NCI-H1105 treated with DMSO at 0.1 percent for 48 hours (cell line): ENCODE measurements around the gene C11orf16.
"Not testable (repeated sequence)": the region's sequence is repeated elsewhere in the genome, so short reads cannot be mapped to it uniquely, and the experiment has no call there.

Experiments used
- DNase-seq: peaks from one replicate; lab custom pipeline; 2025; lab: John Stamatoyannopoulos, UW

Gene C11orf16, protein sequence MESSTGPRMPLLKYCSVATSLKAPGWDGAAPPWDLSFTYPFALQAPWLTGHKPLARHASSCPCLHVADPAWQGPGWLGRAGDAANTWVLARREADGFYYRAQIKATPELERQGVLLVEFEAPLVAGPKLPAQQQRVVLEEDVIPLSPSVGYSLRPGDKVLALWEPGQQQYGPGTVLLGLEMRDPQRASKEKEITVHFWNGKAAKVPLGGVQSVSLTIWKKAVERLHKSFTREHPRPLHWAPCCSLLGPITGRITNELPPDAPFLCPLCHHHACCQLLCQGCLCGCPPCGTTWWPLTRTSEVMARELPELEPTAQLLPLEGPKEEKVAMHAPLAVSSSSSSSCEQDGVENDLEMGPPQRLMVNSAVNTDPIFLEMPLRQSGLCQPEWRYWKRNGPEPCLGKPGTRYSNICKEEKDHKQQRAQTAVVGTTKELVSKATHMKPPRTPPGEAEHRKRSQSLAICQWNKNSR

DNA sequence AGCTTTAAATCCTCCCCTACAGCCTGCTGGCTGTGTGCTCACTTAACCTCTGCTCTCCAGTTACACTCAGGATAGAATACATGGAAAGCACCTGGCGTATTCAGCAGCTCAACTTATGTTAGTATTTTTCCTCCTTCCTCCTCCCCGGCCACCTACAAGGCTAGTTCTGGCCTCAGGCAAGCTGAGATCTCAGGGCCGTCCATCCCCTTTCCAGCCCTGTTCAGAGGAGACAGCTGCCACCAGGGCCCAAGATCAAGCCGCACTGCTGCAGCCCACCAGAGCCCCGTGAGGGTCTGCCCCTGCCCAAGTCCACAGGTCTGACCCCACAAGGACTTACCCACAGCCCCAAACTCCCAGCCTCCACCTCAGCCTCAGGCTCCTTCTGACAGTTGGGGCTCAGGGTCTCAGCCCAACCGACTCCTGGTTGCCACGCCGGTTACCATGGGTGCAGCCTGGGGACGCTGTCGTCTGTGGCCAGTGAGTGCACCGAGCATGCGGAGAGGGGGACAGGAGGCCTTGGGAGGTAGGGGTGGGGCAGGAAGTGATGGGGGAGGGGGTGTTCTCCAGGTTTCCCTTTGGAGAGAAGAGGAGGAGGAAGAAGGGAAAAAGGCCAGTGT is at the start of gene C11orf16:
Gene C11orf16 (minus strand): TSS at position 384 of the 617 bp plus-strand sequence. CDS start 639 bp downstream, outside the sequence.
- no peak for DNase-seq

DNA sequence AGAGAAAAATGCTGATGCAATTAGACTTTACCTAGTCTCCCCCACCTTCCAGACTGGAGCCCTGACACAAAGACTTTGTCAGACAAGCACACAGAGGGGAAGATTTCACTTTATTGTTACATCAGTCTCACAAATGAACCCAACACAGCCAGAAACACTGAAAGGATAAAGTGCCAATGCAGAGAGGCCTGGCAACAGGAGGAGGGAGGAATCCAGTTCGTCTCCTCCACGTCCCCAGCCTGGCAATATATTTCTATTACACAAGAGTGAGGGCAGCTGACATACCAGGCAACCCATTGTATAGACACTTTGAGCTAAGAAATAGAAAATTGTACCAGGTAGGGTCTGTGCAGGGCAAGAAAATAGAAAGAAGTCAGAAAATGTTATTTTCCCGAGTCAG is 47.7 kb upstream of the C11orf16 start:
- no peak for DNase-seq

DNA sequence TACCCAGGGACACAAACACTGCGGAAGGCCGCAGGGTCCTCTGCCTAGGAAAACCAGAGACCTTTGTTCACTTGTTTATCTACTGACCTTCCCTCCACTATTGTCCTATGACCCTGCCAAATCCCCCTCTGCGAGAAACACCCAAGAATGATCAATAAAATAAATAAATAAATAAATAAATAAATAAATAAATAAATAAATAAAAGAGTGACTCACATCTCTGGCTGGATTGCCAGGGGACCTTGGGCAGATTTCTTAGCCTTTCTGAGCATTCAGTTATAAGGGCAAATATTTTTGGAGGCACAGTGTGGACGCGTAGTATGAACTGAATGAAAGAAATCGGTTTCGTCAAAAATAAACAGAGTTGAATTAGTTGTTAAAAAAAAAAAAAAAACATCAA is 46.6 kb upstream of the C11orf16 start:
- DNase-seq: not testable (repeated sequence)

DNA sequence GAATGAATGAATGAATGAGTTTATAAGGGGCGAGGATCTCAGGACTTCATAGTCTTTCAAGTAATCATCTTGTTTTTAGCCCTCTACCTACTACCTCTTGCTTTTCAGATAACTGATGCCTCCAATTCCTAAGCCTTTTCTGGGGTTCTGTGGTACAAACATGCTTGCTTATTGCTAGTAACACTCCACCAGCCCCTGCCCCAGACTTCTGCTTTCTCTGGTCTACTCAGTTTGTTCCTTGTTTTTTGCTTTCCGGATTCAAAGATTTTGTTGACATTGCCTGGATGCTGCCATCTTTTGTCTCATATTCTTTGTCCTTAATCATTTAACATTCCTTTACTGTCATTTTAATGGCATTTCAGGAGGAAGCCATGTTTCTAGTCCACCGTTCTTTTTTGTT is 40.4 kb upstream of the C11orf16 start:
- DNase-seq: no peak

DNA sequence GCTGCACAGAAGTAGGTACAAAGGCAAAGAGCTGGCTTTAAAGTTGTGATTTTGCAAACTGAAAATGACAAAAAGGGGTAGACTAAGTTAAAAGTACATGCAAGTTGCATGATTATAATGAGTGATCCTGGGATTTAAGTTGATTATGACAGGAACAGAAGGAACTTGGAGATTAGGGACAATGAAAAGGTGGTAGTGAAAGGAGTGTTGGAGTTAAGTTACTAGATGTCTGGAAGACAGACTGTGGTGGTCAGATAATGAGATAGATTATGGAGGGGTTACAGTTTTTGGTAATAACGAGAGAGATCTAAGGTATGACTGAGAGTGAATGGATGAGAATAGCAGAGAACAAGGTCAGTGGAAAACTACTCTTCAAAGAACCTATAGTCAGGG is 39.2 kb upstream of the C11orf16 start:
- DNase-seq: no peak

DNA sequence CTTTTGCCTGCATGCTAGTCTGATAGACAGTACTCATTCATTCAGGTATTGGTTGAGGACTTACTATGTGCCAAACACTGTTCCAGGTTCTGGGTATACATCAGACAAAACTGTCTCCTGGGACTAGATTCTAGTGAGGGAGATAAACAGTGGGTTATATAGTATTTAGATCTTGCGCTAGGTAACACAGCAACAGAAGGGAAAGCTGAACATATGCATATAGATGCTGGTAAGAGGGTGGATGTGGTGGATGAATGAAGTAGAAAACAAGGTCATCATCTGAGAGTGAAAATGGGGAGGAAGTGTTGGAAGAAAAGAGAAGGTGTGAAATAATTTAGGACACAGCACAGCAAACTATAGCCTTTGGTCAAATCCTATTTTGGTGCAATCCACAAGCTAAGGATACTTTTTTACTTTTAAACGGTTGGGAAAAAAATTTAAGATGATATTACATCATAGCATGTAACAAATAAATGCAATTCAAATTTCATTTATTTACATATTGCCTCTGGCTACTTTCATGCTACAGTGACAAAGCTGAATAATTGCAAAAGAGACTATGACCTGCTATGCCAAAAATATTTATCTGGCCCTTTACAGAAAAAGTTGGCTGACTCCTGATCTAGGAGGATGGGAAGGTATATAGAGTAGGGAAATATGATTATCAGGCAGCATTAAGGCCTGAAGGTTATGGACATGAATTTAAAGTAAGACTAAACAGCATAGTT is 38.6 kb upstream of the C11orf16 start:
- DNase-seq: no peak

DNA sequence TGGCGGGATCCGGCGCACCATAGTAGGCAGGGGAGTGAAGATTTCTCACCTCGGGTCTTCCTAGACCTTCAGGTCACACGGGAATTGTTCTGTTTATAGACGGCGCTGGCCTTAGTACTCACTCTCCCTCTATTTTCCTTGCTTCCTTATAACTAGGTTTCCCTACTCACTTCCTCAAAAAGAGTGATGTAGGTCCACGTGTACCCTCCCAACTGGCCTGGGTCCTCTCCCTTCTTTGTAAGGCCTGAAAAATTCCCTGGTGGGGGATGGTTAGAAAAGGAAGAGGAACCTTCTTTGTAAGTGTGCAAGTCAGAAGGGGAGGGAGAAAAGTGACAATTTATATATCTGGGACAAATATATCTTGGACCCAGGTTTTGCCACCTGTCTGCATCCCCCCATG is 34.4 kb upstream of the C11orf16 start:
- DNase-seq: no peak

DNA sequence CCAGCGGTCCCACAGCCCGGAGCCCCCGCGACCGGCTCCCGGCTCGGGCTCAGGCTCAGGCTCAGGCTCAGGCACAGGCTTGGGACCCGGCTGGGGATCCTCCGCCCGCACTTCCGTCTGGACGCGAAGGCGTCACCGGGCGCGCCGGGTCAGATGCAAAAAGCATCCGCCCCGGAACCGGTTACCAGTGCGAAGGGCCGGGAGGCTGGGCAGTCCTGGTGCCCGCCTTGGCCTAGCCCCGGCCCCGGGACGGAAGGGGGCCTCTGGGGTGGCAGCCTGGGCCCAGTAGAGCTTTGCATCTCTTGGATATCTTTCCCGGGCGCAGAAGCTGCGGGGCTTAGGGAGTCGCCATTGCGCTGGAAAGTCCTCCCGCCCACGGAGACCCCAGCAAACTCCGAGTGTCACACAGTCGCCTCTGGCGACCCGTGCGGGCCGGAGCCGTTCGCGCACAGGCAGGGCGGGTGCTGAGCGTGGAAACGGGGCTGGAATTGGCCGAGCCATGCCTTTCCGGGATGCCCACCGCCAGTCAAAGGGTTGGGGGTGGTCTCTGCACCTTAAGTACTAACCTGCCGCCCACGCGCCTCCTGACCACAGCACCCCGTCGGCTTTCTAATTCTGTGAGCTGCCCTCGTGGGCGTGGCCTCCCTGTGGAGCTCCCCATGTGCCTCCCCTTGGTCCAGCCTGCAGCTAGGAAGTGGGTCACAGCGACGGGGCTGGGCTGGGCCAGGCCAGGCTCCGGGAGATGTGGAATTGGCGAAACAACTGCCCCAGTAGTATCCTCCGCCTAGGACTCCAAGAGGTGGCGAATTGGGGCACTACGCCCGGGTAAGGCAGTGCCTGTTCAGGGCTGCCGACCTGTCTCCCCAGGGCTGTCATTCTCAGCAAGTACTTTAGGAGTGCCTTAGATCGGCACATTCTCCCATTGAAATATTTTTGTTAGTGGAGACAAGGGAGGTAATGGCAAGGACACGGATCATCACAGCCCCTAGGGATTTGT is 31.9 kb upstream of the C11orf16 start, which contains the start of gene TMEM9B:
Gene TMEM9B (minus strand): TSS at position 119 of the 997 bp plus-strand sequence. CDS start 129 bp downstream, outside the sequence.
- DNase-seq: peak; percentile 86

DNA sequence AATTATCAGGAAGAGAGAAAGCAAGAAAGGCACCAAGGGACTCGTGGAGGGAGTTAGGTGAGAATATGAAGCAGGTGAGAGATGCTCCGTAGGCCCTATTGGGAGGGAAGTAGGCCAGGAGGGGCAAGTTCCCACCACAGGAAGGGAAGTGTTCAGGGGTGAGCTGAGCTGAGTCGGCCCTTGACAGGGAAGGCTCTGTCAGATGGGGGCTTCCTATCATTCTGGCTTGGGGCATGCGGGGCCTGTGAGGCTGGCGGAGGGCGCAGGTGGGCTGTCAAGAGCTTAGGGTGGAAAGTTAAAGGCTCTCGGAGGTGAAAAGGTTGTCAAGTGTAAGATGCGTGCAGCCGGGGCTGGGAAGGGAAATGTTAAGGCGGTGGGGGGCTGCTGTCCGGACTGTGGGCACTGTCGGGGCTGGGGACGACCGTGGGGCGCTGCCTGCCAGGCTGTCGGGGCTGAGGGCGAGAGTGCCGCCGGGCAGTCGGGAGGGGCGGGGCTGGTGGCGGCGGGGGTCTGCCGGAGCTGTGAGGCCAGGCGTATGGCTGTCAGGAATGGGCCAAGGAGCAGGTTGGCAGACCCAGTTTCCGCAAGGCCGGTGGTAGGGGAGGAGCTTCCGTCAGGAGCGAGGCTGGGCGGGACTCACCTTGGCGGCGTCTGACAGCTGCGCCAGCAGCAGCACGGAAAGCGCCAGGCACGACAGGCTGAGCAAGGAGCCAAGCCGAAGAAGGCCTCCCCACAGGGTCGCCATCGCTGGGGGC is 31.0 kb upstream of the C11orf16 start:
- peak; percentile 86 for DNase-seq

DNA sequence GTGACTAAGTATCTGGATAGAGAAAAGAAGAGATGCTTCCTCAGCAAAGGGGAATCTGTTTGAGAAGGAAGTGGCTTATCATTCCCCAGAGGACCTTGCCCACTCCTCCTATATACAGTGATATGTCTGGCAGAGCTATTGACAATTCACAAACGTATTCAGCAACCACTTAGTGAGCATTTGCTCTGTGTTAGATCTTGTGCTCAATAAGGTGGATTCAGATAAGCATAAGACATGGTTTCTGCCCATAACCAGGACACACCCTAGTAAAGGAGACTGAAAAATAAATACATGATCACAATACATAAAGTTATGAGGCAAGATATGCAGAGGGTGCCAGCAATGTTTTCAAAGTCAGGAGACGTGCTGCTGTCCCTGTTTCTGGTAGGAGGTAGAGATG is 30.1 kb upstream of the C11orf16 start:
- DNase-seq: no peak

DNA sequence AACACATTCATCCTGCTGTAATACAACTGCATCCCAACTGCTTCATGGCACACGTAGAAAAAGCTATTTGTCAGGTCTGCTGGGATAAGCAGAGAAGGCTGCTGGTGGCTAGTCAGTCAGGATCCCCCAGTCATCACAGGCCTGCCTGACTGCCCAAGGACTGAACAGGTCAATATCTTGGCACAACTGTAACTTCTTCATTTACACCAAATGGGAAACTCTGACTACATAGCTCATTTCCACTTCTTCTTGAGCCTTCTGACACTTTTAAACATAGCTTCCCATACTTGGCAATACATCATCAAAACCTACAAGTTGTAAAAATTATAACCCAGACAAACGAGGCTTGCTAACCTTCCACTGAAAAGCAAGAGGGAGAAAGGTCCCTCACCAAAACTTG is 28.7 kb upstream of the C11orf16 start:
- no peak for DNase-seq

DNA sequence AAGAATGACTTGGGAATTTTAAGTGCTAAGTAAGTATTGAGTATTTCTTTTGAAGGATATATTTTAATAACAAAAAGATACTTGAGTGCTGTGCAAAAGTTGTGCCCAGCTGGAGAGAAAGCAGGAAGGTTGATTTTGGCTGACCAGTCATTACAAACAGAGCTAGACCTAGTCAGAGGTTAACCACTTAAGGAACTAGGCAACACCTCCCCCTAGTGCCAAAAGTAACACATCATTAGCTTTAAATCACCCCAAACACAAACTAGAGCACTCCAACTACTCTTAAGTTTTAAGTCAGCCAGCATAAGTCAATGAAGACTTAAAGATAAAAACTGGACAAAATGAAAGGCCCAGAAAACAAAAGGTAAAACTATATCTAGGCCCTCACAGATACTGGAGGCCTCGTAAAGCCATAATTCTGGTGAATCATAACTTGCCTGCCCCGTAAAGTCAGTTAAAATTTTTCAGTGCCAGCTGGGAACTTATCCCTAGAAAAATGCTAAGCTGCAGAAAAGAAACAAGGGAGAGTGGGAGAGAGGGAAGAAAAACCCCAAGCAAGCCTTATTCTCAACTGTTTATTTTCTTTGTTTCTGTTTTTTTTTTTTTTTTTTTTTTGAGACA is 26.9 kb upstream of the C11orf16 start:
- peak; percentile 29 for DNase-seq

DNA sequence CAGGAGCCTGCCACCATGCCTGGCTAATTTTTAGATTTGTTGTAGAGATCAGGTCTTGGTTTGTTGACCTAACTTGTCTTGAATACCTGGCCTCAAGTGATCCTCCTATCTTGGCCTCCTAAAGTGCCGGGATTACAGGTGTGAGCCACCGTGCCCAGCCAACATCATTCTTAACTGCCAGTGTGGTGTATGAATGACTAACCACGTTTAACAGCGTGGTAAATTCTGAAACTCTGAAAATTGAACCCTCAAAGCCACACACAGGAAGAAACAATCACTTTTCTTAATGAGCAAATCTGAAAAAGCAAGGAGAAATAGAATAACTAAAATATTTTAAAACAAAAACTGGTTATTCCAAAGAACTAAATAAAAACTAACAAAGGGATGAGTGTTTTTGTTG is 24.1 kb upstream of the C11orf16 start:
- DNase-seq: no peak

DNA sequence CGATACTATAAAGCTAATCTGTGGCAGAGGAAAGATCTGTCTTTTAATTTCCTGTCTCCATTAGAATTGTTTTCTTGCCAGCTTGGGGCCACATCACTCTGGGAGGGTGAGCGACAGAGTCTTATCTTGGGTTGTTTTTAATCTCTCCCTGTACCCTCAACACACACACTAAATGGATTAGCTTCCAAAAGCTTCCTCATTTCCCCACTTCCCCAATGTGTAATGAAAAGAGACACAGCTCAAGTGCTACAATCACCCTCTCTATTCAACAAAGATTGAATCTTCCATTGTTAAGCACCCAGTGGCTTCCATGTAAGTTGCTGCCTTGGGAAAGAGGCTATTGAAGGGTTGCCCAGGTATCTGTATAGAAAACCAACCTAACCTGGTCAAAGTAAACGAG is 16.1 kb upstream of the C11orf16 start:
- DNase-seq: no peak

DNA sequence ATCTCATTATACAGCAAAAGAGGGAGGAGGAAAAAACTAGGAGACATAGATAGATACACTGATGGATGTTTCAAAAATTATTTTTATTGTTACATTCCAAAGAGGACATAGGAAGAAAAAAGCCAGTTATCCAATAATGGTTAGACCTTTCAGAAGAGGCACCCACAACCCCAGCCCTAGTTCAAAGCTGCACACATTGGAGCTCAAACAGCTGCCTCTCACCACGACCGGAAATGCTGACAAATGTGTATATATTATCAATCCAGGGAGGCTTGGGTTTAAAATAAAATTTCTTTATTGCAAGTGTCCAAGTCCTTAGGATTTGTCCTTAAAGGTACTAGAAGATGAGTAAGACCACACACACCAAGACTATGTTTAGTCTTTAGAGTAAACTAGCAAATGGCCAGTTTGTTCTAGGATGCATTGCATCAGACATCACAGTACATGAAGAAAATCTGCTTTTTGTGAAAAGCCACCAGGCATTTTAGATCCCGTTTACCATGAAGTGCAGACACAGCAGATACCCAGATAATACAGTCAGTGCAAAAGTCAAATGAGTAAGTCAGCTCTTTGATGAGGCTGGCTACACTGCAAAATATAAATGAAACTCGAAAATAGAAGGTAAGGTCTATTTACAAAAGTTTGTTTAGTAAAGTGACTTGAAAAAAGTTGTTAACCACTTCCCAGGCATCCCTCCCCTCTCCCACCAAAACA is 14.6 kb upstream of the C11orf16 start:
- no peak for DNase-seq

DNA sequence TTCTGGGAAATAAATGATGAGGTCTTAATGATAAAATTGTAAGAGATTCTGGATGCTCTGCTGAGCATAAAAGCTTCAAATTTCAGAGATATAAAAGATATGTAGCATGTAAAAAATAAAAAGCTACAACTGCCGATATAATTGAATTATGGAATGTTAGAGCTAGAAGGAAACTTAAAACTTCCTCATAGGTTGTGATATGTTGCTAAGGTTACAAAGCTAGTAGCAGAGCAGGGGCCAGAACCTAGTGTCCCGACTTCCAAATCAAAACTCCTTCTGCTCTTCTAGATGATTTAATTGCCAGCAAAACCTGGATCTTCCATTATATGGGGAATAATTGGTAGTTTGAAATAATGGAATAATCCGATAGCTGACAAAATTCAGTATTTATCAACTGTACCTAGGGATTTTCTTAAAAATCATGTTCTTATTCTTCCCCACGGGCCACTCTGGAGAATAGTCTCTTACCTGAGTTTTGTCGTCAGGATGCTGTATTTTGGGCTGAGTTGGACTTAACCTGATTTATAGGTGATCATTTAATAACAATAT is 9.8 kb upstream of the C11orf16 start, which contains the start of gene ASCL3:
Gene ASCL3 (minus strand): TSS at position 499 of the 549 bp plus-strand sequence. CDS start 4,855 bp downstream, outside the sequence.
- DNase-seq: no peak

DNA sequence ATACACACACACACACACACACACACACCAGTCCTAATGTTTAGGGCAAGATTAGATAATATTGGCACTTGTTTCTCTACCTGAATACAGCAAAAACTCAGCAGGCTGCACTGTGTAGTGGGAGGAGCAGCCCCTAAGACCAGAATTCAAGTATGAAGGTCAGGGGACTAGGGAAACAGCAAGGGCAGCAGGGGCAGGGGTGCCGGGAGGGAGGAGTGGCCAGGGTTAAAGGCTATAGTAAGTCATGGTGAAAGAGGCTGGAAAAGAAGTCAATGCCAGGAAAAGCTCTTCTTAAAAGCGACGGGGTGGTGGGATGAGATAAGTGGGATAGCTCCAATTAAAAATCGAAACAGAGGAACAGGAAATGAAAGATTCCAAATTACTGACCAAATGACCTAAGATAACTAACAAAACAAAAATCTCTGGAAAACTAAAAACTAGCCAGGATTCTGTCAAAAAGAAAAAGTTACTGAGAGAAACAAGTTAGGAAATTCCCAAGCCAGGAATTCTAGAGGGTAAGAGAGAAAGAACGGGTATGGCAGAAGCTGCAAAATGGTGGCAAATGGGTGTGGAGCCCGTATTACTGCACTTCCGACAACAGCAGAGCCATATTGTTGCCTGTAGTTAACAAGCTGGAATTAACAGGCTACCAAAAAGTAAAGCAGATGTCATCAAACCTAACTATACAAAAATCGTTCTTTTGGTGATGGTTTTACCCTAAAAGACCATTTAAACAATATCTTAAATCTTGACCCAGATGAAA is 8.8 kb upstream of the C11orf16 start:
- no peak for DNase-seq

DNA sequence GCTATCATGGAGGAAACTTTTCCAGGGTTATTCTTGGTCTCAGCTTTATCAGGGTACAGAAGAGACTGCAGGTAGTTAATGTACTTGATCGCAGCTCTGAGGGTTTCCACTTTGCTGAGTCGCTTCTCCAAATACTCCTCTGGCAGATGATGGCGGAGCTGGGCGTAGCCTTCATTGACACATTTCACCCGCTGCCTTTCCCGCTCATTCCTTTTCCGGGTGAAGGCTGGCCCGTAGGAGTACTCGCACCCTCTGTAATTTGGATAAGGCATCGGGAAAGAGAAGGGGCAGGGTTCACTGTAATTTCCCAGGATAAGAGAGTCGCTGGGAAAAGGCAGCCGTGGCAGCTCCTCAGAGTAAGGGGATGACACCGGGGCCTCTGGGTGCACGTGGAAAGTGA is 4.9 kb upstream of the C11orf16 start:
- DNase-seq: no peak
